ENCODE data around the gene CASP12.

- no peak for TF ChIP-seq ESRRG (CRISPR knock-in tag; IDR thresholded peaks at IDR 0.05)
- TF ChIP-seq BACH2 (CRISPR knock-in tag; IDR thresholded peaks at IDR 0.05; ENCODE audit: borderline replicate concordance) = no peak
- no peak for TF ChIP-seq CSRNP3 (CRISPR knock-in tag; IDR thresholded peaks at IDR 0.05)
- TF ChIP-seq ZNF565 (CRISPR knock-in tag; conservative IDR thresholded peaks at IDR 0.05; ENCODE audit: low read depth) = no peak
- TF ChIP-seq ARNTL (CRISPR knock-in tag; IDR thresholded peaks at IDR 0.05; ENCODE audit: borderline replicate concordance, low read depth) = no peak
- no peak for TF ChIP-seq ZNF8 (CRISPR knock-in tag; IDR thresholded peaks at IDR 0.05)
- no peak for TF ChIP-seq ZFP30 (CRISPR knock-in tag; IDR thresholded peaks at IDR 0.05)
- no peak for TF ChIP-seq TCF4 (CRISPR knock-in tag; IDR thresholded peaks at IDR 0.05; ENCODE audit: borderline replicate concordance)
- no peak for TF ChIP-seq POU6F1 (CRISPR knock-in tag; IDR thresholded peaks at IDR 0.05; ENCODE audit: borderline replicate concordance, low read depth)
Measured at GRCh38 chr11:104928811-104929210, 30.6 kb upstream of the CASP12 start.

All from SK-N-SH treated with all-trans-retinoic acid at 6 μM for 48 hours (cell line).